K562 (cell line): ENCODE results near the gene MT4. TPM values are rescaled to one million over a fixed set of nuclear protein-coding genes. Genes with fewer than 3 reads are reported as not detected.

Experiments
- CBX5 ChIP-seq: IDR thresholded peaks from 2 replicates; pipeline ENCODE4 v1.6.1; 2014; ENCODE audit warnings: low read depth, borderline replicate concordance
- CEBPG ChIP-seq, 3 experiments: fragments of 200-800 bp in 1 of 3; sonication (Bioruptor generic) in 1 of 3; sonication (generic) in 1 of 3; formaldehyde crosslinking in 1 of 3; IDR thresholded peaks in 2 of 3; conservative IDR thresholded peaks in 1 of 3; 2 replicates each; pipeline versions ENCODE4 v1.6.1 to v1.8.0; 2016 to 2022; ENCODE audit warnings: missing compliant biosample characterization in 2 of 3, missing genetic modification characterization in 2 of 3, mild to moderate bottlenecking in 1 of 3, missing genetic modification reagents in 1 of 3
- EGR1 ChIP-seq: fragments of 450-650 bp; conservative IDR thresholded peaks from 2 replicates; pipeline ENCODE4 v1.6.1; 2017; ENCODE audit warnings: mild to moderate bottlenecking
- FIP1L1 ChIP-seq: fragments of 200-400 bp; formaldehyde crosslinking; IDR thresholded peaks from 2 replicates; pipeline ENCODE4 v1.6.1; 2018; ENCODE audit warnings: mild to moderate bottlenecking, low read depth, low read length; ENCODE audit not compliant: poor library complexity, severe bottlenecking
- FOXK1 ChIP-seq: sonication (generic); formaldehyde crosslinking; IDR thresholded peaks from 2 replicates; pipeline ENCODE4 v1.8.0; 2022; ENCODE audit warnings: missing genetic modification reagents, mild to moderate bottlenecking, borderline replicate concordance
- KDM4B ChIP-seq, 2 experiments: fragments of 450-650 bp in 1 of 2; sonication (generic) in 1 of 2; IDR thresholded peaks; 2 replicates each; pipeline ENCODE4 v1.6.1; 2016 to 2017; ENCODE audit warnings: borderline replicate concordance in 2 of 2, antibody characterized with exemption in 1 of 2, low read depth in 1 of 2, mild to moderate bottlenecking in 1 of 2
- MCM2 ChIP-seq: fragments of 450-650 bp; IDR thresholded peaks from 2 replicates; pipeline ENCODE4 v1.6.1; 2017; ENCODE audit warnings: low read depth, mild to moderate bottlenecking
- NELFE ChIP-seq: IDR thresholded peaks from 2 replicates; pipeline ENCODE4 v1.6.1; 2011; ENCODE audit warnings: mild to moderate bottlenecking; ENCODE audit not compliant: insufficient read depth, insufficient read length
- PTTG1 ChIP-seq: fragments of 450-650 bp; IDR thresholded peaks from 2 replicates; pipeline ENCODE4 v1.6.1; 2016; ENCODE audit warnings: low read depth, mild to moderate bottlenecking, missing genetic modification characterization, missing compliant biosample characterization
- U2AF2 ChIP-seq: fragments of 200-400 bp; formaldehyde crosslinking; optimal IDR thresholded peaks from 2 replicates; pipeline ENCODE3; 2017; ENCODE audit warnings: low read depth, mild to moderate bottlenecking, low read length
- ZNF644 ChIP-seq: fragments of 200-800 bp; sonication (Bioruptor generic); IDR thresholded peaks from 2 replicates; pipeline ENCODE4 v1.6.1; 2016; ENCODE audit warnings: low read depth, missing genetic modification characterization, missing compliant biosample characterization
- polyA plus RNA-seq, 8 experiments: library from polyadenylated mRNA; depleted of rRNA in 4 of 8; stranded (reverse) in 5 of 8; unstranded in 3 of 8; fragments of >200 nt; fragmentation: Nextera tagmentation in 2 of 8; fragmentation: Illumina TruSeq in 1 of 8; extraction: Ambion mirVana in 2 of 8; extraction: Trizol in 1 of 8; gene quantifications; 2 replicates each; pipeline versions ENCODE4 v1.2.1 to v1.2.3, GENCODE V29; 2011 to 2014; ENCODE audit warnings: inconsistent platforms in 1 of 8, missing spikeins in 1 of 8
- total RNA-seq, 7 experiments: library from RNA; depleted of rRNA in 6 of 7; stranded (reverse); fragments of >200 nt in 6 of 7; fragmentation: Illumina TruSeq in 2 of 7; extraction: Trizol in 2 of 7; gene quantifications; 2 replicates each; pipeline versions ENCODE4 v1.2.1 to v1.2.3, GENCODE V29; 2011 to 2021; ENCODE audit warnings: low replicate concordance in 1 of 7
- TF ChIP-seq, protein P1 (sequence below): fragments of 250-450 bp; sonication (Bioruptor Pico); IDR thresholded peaks from 2 replicates; pipeline ENCODE4 v1.4.0; 2020; ENCODE audit warnings: mild to moderate bottlenecking, moderate library complexity, borderline replicate concordance
- TF ChIP-seq, protein P2 (sequence below): sonication (generic); formaldehyde crosslinking; IDR thresholded peaks from 2 replicates; pipeline ENCODE4 v1.8.0; 2022; ENCODE audit warnings: mild to moderate bottlenecking, missing genetic modification reagents
- TF ChIP-seq, protein P3 (sequence below): sonication (generic); formaldehyde crosslinking; IDR thresholded peaks from 2 replicates; pipeline ENCODE4 v1.8.1; 2023; ENCODE audit warnings: mild to moderate bottlenecking, missing genetic modification reagents
- TF ChIP-seq, protein P4 (sequence below): fragments of 250-450 bp; sonication (Bioruptor Pico); IDR thresholded peaks from 2 replicates; pipeline ENCODE4 v1.8.0; 2021; ENCODE audit warnings: borderline replicate concordance, mild to moderate bottlenecking, moderate library complexity; ENCODE audit not compliant: poor library complexity, severe bottlenecking

Gene MT4
- total and polyA plus RNA-seq, 9 of the 15 experiments (the other 6 are each of a cell fraction or from before 2014, with no cell fraction given): not detected

DNA sequence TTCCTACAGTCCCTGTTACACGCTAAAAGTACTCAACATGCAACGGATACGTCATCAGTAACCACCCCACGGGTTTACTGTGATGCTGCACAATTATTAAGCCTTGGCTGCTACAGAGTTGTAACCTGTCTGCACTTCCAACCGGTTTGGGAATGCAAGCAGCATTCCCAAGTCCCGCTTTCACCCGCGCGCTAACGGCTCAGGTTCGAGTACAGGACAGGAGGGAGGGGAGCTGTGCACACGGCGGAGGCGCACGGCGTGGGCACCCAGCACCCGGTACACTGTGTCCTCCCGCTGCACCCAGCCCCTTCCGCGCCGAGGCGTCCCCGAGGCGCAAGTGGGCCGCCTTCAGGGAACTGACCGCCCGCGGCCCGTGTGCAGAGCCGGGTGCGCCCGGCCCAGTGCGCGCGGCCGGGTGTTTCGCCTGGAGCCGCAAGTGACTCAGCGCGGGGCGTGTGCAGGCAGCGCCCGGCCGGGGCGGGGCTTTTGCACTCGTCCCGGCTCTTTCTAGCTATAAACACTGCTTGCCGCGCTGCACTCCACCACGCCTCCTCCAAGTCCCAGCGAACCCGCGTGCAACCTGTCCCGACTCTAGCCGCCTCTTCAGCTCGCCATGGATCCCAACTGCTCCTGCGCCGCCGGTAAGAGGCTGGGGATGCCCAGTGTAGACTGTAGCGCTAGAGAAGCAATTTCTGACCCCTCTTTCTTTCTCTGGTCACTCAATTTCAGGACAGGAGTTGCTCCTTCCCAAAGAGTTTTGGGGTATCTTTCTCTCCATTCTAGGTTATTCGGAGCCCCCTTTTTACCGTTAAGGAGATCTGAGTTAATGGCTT is 43.4 kb downstream of the MT4 start, which contains the start of gene MT2A (continued):
- TF ChIP-seq ZNF644 (tag) (no peak), U2AF2 (no peak), FIP1L1 (peak; percentile 69), CEBPG (CRISPR knock-in tag; IDR thresholded peaks at IDR 0.05) (no peak), CEBPG (tag; conservative IDR thresholded peaks at IDR 0.05 in 1 of 2, IDR thresholded peaks at IDR 0.05 in 1 of 2) (no peak), PTTG1 (tag) (no peak), FOXK1 (CRISPR knock-in tag) (no peak), EGR1 (no peak), CBX5 (no peak), MCM2 (no peak), NELFE (no peak), KDM4B (IDR thresholded peaks at IDR 0.05; ENCODE audit: borderline replicate concordance in 2 of 2, low read depth in 1 of 2) (no peak)
- TF ChIP-seq, protein P1, sequence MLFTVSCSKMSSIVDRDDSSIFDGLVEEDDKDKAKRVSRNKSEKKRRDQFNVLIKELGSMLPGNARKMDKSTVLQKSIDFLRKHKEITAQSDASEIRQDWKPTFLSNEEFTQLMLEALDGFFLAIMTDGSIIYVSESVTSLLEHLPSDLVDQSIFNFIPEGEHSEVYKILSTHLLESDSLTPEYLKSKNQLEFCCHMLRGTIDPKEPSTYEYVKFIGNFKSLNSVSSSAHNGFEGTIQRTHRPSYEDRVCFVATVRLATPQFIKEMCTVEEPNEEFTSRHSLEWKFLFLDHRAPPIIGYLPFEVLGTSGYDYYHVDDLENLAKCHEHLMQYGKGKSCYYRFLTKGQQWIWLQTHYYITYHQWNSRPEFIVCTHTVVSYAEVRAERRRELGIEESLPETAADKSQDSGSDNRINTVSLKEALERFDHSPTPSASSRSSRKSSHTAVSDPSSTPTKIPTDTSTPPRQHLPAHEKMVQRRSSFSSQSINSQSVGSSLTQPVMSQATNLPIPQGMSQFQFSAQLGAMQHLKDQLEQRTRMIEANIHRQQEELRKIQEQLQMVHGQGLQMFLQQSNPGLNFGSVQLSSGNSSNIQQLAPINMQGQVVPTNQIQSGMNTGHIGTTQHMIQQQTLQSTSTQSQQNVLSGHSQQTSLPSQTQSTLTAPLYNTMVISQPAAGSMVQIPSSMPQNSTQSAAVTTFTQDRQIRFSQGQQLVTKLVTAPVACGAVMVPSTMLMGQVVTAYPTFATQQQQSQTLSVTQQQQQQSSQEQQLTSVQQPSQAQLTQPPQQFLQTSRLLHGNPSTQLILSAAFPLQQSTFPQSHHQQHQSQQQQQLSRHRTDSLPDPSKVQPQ (CRISPR knock-in tag): no peak
- TF ChIP-seq, protein P2, sequence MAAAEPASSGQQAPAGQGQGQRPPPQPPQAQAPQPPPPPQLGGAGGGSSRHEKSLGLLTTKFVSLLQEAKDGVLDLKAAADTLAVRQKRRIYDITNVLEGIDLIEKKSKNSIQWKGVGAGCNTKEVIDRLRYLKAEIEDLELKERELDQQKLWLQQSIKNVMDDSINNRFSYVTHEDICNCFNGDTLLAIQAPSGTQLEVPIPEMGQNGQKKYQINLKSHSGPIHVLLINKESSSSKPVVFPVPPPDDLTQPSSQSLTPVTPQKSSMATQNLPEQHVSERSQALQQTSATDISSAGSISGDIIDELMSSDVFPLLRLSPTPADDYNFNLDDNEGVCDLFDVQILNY (CRISPR knock-in tag): no peak
- TF ChIP-seq, protein P3, sequence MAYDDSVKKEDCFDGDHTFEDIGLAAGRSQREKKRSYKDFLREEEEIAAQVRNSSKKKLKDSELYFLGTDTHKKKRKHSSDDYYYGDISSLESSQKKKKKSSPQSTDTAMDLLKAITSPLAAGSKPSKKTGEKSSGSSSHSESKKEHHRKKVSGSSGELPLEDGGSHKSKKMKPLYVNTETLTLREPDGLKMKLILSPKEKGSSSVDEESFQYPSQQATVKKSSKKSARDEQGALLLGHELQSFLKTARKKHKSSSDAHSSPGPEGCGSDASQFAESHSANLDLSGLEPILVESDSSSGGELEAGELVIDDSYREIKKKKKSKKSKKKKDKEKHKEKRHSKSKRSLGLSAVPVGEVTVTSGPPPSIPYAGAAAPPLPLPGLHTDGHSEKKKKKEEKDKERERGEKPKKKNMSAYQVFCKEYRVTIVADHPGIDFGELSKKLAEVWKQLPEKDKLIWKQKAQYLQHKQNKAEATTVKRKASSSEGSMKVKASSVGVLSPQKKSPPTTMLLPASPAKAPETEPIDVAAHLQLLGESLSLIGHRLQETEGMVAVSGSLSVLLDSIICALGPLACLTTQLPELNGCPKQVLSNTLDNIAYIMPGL (CRISPR knock-in tag): no peak
- TF ChIP-seq, protein P4, sequence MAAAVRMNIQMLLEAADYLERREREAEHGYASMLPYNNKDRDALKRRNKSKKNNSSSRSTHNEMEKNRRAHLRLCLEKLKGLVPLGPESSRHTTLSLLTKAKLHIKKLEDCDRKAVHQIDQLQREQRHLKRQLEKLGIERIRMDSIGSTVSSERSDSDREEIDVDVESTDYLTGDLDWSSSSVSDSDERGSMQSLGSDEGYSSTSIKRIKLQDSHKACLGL (CRISPR knock-in tag): no peak
